Fibroblast of pulmonary artery (primary cell): Measurements from ENCODE around the gene PCDH1.

Source experiments
- DNase-seq: peaks from one replicate; pipeline ENCODE4 v3.0.0-alpha.2; 2010; ENCODE audit warnings: low read depth
- H3K4me3 ChIP-seq: replicated peaks from 2 replicates; pipeline ENCODE4 v1.5.1; 2011; ENCODE audit warnings: low read depth, mild to moderate bottlenecking, control low read depth, low read length, moderate library complexity
- CTCF ChIP-seq: IDR thresholded peaks from 2 replicates; pipeline ENCODE4 v1.5.1; 2011; ENCODE audit warnings: mild to moderate bottlenecking, control low read depth, low read length, inconsistent platforms; ENCODE audit errors: missing control alignments

PCDH1 gene

GRCh38 chr5:141840280-141840812, 37.9 kb downstream of the PCDH1 start:
- no peak for DNase-seq
- no peak for TF ChIP-seq CTCF
- H3K4me3 ChIP-seq, result no peak overlapping the region

- H3K4me3 ChIP-seq, result no peak overlapping the region
- peak; percentile 26 for DNase-seq
- TF ChIP-seq CTCF, result no peak
These were observed 39.1 kb downstream of the PCDH1 start for GRCh38 chr5:141839015-141839513.

GRCh38 chr5:141838326-141839014, 39.7 kb downstream of the PCDH1 start:
- H3K4me3 ChIP-seq, result no peak overlapping the region
- TF ChIP-seq CTCF, result no peak
- no peak for DNase-seq

DNA sequence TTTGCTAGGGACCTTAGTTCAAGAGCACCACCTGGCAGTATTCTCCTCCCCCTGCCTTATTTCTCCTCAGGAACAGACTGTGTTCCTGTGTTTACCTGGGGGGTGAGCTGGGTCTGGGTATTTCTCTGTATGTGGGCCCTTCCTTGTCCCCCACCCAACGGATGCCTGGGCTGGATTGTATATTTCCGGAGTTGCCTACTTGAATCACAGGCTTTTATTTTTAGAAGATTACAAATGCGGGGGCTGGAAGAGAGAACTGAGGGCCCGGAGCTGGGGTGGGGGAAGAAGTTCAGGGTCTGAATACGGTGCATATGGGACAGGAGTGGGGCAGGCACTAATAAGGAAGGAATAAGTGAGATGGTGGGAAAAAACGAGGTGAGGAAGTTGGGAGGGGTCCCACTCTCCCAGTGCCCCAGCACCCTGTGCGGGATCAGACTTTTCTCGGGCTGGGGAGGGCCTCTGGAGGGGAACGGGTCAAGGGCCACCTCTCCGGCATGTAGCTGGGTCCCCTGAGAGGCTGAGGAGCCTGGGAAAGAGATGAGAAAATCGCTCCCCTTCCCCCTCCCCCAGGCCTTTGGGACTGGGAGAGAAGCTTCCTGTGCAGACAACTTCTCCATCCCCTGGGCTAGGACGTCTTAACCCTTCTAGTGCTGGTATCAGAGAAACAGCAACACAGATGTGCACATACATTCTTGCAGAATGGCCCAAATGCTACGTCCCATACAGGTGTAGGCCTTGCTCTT, 42.1 kb downstream of the PCDH1 start:
- TF ChIP-seq CTCF, result no peak
- no peak overlapping the region for H3K4me3 ChIP-seq
- DNase-seq, result peak; percentile 57

GRCh38 chr5:141834331-141834730, 43.9 kb downstream of the PCDH1 start:
- H3K4me3 ChIP-seq, result no peak overlapping the region
- peak; percentile 43 for DNase-seq
- no peak for TF ChIP-seq CTCF

DNA sequence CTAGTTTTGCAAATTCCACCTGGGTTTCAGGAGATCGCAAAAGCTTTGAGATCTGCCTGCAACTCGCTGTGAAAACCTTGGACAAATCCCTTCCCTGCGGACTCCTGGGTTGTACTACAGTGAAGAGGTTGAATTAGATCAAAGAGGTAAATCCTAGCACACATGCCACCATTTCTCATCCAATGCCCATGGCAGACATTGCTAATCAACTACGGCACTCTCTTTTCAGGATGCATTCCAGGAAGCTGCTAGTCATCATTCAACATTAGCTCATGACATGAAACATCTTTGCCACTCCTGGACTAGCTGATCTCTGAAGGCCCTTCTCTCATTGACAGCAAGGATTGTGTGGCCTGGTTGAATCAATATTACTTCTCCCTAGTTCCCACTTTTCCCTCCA, 46.1 kb downstream of the PCDH1 start:
- TF ChIP-seq CTCF, result no peak
- no peak for DNase-seq
- H3K4me3 ChIP-seq, result no peak overlapping the region
